Measurements from ENCODE around the gene PTPRN2.

Gene PTPRN2

DNA sequence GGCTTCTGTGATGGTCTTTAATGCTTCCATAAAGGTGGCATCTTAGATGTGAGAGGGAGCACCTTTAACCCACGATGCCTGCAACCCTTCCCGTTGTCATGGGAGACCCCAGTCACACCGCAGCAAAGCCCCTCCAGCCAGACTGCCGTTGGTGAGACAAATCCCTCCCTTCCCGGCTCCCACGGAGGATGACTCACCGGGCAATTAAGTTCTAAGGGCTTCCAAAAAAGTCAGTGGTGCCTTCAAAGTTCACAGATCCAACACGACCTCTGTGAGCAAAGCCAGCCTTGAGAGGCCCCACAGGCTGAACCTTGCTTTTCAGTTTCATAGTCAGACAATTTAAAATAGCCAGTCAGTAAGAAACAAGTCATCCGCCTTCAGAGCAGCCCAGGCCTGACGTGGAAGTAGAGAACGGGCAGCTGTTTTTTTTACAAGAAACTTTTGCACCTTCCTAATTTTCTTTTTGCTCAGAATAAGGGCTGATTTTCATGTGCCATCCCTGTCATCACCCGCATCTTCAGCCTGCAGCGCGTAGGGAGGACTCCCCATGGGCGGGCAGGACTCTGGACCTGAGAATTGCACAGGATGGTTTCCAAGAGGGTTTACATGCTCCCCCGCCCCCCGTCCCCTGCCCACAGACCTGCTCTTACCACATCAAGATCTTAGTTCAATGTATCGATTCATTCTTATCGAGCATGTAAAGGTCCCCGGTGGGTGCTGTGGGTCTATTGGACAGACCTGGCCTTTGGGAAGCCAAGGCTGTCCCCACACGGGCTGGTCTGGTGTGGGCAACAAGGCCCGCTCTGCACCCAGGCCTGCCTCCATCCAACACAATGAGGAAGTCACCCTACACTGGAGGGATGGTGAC lies 916.9 kb downstream of the PTPRN2 start:
- TF ChIP-seq, protein P1, sequence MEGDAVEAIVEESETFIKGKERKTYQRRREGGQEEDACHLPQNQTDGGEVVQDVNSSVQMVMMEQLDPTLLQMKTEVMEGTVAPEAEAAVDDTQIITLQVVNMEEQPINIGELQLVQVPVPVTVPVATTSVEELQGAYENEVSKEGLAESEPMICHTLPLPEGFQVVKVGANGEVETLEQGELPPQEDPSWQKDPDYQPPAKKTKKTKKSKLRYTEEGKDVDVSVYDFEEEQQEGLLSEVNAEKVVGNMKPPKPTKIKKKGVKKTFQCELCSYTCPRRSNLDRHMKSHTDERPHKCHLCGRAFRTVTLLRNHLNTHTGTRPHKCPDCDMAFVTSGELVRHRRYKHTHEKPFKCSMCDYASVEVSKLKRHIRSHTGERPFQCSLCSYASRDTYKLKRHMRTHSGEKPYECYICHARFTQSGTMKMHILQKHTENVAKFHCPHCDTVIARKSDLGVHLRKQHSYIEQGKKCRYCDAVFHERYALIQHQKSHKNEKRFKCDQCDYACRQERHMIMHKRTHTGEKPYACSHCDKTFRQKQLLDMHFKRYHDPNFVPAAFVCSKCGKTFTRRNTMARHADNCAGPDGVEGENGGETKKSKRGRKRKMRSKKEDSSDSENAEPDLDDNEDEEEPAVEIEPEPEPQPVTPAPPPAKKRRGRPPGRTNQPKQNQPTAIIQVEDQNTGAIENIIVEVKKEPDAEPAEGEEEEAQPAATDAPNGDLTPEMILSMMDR (IDR thresholded peaks at IDR 0.05; ENCODE audit: borderline replicate concordance, control extremely low read depth, extremely low read depth, insufficient read depth, missing control alignments): no peak
- in situ Hi-C loops (cut with MboI; ENCODE audit: low sequenced_read_pairs, unreplicated experiment): no loop called here
- no peak for DNase-seq (ENCODE audit: low spot score)

DNA sequence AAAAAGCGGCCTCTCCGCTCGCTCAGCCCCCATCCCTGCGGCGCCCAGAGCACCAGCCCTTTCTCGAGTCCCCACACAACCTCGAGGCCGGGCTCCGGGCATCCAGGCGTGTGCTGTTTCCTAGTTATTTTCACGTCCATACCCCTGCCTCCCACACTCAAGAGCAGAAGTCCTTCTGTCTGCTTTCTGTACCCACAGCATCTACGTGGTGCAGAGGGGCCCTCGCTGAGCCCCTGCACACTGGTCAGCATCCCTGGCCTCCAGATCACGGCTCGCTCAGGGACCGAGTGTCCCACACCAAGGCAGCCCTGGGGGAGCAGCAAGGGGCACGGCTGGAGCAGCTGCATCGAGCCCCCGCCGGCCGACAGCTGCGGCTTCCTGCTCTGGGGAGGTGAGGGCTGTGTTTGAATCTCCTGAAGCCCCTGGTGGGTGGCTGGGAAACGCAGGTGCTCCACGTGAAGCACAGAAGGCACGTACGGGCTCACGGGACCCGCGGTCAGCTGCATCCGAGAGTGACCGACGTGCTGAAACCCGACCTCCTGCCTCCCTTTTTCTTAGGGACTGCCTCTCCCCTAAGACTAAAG lies 917.8 kb downstream of the PTPRN2 start:
- DNase-seq (ENCODE audit: low spot score): no peak
- TF ChIP-seq, protein P1 (IDR thresholded peaks at IDR 0.05; ENCODE audit: borderline replicate concordance, control extremely low read depth, extremely low read depth, insufficient read depth, missing control alignments): no peak
- in situ Hi-C loops (cut with MboI; ENCODE audit: low sequenced_read_pairs, unreplicated experiment): no loop called here

GRCh38 chr7:157668884-157669767 lies 918.5 kb downstream of the PTPRN2 start:
- no peak for DNase-seq (ENCODE audit: low spot score)
- TF ChIP-seq, protein P1 (IDR thresholded peaks at IDR 0.05; ENCODE audit: borderline replicate concordance, control extremely low read depth, extremely low read depth, insufficient read depth, missing control alignments): no peak
- in situ Hi-C loops (cut with MboI; ENCODE audit: low sequenced_read_pairs, unreplicated experiment): no loop called here

DNA sequence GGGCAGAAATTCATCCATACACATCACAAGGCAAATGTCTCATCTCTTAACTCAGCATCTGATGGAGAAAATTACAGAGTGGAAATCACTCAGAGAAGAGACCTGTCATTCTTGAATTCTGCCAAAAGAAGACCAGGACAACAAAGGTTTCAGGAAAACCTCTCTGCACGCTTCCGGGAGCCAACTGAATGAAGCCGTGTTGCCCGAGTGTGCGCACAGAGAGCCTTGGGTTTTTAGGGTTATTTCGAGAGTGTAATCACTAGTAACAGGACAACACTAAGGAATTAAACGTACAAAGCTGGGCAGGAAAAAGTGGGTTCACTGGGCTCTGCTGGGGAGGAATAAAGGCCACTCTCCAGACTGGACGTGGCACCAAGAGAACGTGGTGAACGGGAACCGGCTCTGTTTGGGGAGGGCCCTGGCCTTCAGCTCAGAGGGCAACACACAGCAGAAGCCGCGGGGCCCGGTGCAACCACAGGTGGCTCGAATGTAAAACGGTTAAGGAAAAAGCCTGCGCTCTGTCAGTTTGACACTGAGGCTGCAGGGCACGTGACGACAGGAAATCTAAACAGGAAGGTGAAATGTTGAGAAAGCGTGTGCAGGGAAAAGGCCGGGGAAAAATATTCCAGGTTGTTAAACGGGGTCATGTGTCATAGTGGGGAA lies 919.3 kb downstream of the PTPRN2 start:
- TF ChIP-seq, protein P1 (IDR thresholded peaks at IDR 0.05; ENCODE audit: borderline replicate concordance, control extremely low read depth, extremely low read depth, insufficient read depth, missing control alignments): no peak
- in situ Hi-C loops (cut with MboI; ENCODE audit: low sequenced_read_pairs, unreplicated experiment): no loop called here
- DNase-seq (ENCODE audit: low spot score): no peak

- TF ChIP-seq, protein P1 (IDR thresholded peaks at IDR 0.05; ENCODE audit: borderline replicate concordance, control extremely low read depth, extremely low read depth, insufficient read depth, missing control alignments): no peak
- no peak for DNase-seq (ENCODE audit: low spot score)
- in situ Hi-C loops (cut with MboI; ENCODE audit: low sequenced_read_pairs, unreplicated experiment): no loop called here
Measured at GRCh38 chr7:157667731-157668130, 919.9 kb downstream of the PTPRN2 start.

DNA sequence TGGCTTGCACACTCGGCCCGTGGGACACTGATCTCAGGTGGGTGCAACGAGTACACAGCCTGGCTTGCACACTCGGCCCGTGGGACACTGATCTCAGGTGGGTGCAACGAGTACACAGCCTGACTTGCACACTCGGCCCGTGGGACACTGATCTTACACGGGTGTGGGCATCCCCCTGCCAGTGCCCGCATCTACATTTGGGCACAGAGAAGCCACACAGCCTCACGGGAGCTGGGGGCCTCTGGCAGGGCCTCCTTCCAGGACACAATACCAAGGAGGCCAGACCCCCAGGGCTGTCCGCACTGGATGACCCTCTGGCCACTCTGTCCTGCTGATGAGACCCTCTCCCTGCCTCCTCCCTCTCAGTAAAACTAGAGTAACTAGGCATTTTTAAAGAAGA lies 920.4 kb downstream of the PTPRN2 start:
- no peak for DNase-seq (ENCODE audit: low spot score)
- in situ Hi-C loops (cut with MboI; ENCODE audit: low sequenced_read_pairs, unreplicated experiment): no loop called here
- TF ChIP-seq, protein P1 (IDR thresholded peaks at IDR 0.05; ENCODE audit: borderline replicate concordance, control extremely low read depth, extremely low read depth, insufficient read depth, missing control alignments): no peak
